SK-N-MC (cell line): ENCODE measurements around the gene NTRK2.

Experiments used
- EZH2 ChIP-seq: fragments of 200-600 bp; sonication (generic); IDR thresholded peaks from one replicate; pipeline ENCODE4 v1.6.1; 2017; ENCODE audit warnings: antibody characterized with exemption
- POLR2AphosphoS5 ChIP-seq: IDR thresholded peaks from 2 replicates; pipeline ENCODE4 v1.6.1; 2012; ENCODE audit warnings: mild to moderate bottlenecking, low read depth, low read length, borderline replicate concordance

DNA sequence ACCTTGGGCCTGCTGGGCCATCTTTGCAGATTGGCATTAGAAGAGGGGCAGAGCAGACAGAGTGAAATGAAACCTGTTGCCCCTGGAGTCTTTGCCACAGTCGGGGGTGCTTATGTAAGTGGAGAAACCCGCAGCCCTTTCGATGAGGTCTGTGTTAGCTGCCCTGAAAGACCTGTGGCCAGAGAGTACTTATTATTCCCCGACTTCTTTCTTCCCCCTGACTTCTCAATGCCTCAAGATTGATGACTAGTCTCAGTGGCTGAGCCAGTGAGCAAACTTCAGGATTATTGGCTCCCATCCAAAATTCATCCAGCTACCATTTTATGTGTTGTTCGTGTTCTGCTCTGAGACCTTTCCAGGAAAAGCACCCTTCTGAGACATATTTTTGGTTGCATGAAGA lies 7.6 kb downstream of the NTRK2 start:
- TF ChIP-seq EZH2 (no peak), POLR2AphosphoS5 (no peak)
